GM20431 (cell line): ENCODE results near the gene TXNIP.

Source experiments
- in situ Hi-C: fragments of 300-500 bp; cut with MseI, MboI; formaldehyde crosslinking; loops from one replicate; pipeline ENCODE4 v1.15.0; 2020; ENCODE audit warnings: low sequenced_read_pairs; ENCODE audit not compliant: unreplicated experiment

Gene TXNIP

DNA sequence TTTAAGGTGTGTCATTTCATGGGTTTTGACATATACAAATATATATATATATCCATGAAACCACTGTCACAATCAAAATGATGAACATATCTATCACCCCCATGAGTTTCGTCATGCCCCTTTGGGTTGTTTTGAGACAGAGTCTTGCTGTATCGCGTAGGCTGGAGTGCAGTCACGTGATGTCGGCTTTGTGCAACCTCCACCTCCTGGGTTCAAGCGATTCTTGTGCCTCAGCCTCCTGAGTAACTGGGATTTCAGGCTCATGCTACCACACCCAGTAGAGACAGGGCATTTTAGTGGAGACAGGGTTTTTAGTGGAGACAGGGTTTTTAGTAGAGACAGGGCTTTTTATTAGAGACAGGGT, 17.2 kb upstream of the TXNIP start:
- in situ Hi-C loops: loop anchor here (10.0 kb wide), 2 partner anchors 119 to 159 kb away; partner anchors contain the start of gene PIAS3

DNA sequence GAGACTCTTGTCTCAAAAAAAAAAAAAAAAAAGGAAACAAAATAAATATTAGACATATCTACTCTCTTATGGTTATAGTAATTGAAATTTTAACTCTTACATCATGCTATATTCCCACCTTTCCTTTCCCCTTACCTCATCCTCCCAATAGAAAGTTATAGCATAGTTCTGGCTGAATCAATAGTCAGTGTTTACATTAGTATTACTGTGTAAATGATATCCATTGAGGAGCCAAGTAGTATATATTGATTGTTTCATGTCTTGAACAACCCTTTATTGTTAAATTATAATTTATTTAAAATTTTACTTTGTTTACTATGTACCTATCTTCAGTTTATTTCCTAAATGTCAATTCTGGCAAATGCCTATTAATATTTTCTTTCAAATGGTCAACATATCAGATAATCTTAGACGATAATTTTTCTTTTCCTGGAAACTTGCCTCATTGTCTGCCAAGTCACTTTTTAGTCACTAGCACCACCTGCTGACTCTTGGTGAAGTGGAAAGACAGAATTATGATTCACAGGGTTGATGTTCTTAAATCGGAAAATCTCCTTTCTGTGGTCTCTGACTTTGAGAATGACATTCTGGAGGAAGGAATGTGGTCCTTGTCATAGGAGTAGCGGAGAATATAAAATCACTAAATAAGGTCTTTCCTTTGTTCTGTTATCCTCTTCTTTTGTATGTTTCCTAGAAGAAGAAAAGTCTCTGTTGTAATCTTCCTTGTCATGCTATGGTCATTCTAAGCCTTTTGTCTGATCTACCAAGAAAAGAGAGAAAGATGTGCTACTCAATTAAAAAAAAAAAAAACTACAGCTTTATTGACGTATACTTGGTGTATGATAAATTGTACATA, 16.6 kb upstream of the TXNIP start:
- in situ Hi-C loops: loop anchor here (10.0 kb wide), 2 partner anchors 118 to 158 kb away; partner anchors contain the start of gene PIAS3

DNA sequence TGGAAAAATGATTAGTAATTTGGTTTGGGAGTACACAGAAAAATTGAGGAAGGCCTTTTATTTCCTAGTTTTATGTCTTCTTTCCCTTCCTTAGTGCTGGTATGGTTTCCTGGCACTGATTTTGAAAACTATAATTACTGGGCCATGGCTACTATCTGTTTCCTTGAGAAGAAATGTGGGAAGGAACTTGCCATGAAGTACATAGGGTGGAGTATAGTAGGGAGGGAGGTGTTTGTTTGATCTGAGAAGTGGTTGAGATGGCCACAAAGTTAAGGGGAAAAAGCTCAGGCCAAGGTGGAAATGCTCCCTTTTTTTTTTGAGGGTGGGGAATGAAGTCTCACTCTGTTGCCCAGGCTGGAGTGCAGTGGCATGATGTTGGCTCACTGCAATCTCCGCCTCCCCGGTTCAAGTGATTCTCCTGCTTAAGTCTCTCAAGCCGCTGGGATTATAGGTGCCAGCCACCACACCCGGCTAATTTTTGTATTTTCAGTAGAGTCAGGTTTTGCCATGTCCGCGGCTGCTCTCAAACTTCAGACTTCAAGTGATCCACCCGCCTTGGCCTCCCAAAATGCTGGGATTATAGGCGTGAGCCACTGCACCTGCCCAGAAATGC, 13.9 kb upstream of the TXNIP start:
- in situ Hi-C loops: loop anchor here (10.0 kb wide), 2 partner anchors 115 to 155 kb away; partner anchors contain the start of gene PIAS3

DNA sequence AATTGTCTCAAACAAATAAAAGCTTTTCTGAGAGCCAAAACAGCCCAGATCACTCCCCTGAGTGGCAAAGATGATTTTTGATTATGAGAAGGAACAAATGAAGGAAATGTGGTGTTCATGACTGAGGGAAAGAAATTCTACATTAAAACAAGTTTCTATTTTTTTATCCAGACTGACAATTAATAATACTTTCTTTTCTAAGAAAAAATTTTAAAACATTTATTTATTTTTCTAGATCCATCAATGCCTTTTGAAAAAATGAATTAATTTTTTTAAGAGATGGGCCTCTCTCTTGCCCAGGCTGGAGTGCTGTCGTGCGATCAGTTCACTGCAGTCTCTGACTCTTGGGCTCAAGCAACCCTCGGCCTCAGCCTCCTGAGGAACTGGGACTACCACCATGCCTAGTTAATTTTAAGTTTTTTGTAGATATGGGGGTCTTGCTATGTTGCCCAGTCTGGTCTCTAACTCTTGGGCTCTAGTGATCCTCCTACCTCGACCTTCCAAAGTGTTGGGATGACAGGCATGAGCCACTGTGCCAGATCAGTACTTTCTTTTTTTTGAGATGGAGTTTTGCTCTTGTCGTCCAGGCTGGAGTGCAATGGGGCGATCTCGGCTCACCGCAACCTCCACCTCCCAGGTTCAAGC, 11.2 kb upstream of the TXNIP start:
- in situ Hi-C loops: no loop called here

DNA sequence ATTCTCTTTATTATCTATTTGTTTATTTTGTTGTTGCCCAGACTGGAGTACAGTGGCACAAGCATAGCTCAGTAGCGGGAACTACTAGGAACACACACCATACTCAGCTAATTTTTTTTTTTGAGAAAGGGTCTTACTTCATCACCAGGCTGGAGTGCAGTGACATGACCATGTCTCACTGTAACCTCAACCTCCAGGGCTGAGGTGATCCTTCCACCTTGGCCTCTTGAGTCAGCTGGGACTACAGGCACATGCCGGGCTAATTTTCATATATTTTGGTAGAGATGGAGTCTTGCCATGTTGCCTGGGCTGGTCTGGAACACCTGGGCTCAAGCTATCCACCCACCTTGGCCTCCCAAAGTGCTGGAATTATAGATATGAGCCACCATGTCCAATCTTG, 5.3 kb upstream of the TXNIP start:
- in situ Hi-C loops: no loop called here

DNA sequence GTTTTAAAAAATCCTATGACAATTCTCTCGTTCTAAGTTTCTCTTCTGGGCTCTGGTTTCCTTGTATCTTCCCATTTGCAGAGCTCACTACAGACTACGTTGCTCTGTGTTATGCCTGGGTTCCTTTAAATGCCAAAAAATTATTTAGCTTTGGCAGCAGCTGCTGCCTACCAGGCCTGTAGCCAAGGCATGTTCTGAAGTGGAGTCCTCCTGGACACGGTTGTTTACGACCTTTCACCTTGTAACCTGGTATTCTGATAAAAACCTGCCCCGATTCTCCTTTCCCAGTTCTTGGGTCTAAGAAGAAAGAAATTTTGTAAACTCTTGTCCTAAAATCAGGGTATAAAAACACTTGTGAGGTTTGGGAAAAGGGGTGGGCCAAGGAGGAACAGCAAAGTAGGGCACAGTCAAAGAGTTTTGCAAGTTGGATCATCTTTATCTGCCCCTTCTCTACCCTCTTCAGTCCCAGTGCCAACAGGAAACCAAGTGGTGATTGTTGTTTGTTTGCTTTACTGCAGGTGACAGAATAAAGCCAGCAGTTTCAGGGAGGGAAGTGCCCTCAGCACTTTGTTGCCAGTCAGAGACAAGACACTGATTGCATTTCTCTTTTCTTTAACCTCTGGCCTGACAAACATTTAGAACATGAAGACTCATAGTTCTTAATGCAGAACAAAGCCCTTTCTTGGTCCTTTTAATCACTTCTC, 3.1 kb upstream of the TXNIP start:
- in situ Hi-C loops: no loop called here

DNA sequence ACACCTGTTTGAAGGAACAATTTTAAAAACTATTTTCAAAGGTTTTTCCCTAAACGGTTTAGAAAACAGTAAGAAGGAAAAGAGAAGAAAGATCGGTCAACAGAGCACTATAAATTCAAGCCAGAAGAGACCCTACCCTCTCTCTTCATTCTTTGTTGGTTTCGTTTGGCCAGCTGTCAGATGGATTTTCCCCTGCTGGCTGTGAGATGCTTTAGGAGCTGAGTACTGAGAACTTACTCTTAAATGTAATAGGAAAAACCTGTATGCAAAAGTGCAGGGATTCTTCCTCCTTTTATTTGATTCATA, 1.3 kb upstream of the TXNIP start:
- in situ Hi-C loops: no loop called here

DNA sequence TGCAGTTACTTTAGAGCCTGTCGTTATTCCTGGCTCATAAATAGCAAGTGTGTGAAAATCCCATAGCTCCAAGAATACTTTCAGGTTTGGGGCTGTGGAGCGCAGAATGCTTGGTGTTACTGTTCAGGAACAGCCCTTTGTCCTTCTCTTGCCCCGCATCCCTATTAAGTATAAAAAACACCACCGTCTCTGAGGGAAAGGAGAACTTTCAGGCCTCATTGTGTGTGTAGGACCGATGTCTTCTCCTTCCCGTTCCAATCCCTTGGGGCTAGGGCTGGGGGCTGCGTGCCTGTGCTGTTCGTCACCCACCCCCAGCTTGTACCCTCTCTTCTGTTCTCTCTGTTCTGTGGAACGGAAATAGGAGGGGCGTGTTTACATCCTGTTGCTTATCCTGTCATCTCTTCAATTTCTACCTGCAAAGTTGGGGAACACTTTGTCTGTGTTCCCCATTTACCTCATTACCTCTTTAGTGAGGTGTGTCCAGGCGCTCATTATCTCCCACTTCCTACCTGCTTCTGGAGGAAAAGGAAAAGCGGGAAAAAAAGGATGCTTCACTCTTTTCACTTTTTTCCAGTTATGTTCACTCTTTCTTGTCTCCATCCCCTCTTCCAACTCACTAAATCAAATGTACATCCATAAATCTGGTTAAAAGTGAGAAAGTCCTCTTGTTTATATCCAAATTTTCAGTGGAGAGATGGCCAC, 788 bp upstream of the TXNIP start:
- in situ Hi-C loops: no loop called here

DNA sequence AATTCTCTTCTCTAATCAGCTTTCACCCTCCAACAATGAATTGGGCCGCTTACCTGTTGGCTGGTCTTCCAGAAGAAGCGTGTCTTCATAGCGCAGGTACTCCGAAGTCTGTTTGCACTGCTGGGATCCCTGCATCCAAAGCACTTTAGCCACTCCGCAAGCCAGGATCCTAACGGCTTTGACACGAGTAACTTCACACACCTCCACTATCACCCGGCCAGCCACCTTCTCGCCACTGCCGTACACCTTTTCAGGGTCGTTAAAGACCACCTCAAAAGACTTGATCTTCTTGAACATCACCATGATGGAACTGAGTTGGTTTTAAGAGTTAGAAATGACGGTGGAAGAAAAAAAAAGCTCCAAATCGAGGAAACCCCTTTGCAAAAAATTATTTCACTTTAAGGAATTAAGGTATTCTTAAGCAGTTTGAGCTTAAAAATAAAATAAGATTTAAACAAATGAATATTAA, 381 bp downstream of the TXNIP start:
- in situ Hi-C loops: no loop called here

DNA sequence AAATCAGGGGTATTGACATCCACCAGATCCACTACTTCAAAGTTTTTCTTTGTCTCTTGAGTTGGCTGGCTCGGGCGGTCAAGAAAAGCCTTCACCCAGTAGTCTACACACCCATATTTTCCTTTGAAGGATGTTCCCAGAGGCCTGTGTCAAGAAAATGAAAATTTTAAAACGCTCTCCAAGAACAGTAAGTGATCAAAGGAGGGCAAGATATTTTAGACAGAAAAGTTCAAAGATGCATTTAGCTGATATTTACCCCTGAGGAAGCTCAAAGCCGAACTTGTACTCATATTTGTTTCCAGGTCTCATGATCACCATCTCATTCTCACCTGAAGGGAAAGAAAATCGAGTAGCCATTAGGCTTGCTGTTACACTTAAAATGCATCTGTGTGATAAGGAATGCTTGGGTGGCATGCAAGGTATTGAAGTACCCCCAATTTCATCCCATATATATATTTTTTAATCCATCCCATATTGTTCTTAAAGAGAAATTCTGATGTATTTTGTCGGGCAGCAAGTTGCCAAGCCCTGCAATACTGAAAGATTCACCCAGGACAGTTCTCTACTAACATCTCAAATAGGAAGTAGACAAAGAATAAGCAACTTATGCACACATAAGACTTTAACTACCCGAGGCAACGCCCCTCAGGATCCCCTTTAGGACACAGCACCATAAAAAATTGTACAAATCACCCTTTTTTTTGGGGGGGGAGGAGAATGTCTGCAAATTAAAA, 1.1 kb downstream of the TXNIP start:
- in situ Hi-C loops: no loop called here

DNA sequence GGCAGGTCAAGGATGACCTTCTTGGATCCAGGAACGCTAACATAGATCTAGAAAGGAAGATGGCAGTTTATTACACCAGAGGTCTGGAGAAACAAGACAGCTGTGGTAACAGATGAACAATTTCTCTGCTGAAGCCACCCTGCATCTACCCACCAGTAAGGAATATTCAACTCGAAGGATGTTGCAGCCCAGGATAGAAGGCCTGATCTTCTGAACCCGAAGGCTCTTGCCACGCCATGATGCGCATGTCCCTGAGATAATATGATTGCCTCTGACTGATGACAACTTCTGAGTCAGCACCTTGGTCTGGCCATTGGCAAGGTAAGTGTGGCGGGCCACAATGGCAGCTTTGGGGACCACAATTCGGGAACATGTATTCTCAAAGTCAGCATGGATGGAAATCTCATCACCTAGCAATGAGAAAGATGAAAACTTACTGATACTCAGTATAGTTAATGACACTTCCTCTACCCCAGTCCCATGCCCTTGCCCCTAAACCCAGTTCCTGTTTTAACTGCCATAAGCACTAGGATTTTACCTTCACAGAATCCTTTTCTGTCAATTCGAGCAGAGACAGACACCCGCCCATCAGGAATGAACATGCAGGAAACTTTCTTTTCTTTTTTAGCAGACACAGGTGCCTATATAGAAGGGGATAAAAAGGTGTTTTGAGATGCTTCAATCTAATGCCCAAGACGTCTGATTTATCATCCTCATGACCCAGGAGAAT, 1.8 kb downstream of the TXNIP start:
- in situ Hi-C loops: no loop called here

DNA sequence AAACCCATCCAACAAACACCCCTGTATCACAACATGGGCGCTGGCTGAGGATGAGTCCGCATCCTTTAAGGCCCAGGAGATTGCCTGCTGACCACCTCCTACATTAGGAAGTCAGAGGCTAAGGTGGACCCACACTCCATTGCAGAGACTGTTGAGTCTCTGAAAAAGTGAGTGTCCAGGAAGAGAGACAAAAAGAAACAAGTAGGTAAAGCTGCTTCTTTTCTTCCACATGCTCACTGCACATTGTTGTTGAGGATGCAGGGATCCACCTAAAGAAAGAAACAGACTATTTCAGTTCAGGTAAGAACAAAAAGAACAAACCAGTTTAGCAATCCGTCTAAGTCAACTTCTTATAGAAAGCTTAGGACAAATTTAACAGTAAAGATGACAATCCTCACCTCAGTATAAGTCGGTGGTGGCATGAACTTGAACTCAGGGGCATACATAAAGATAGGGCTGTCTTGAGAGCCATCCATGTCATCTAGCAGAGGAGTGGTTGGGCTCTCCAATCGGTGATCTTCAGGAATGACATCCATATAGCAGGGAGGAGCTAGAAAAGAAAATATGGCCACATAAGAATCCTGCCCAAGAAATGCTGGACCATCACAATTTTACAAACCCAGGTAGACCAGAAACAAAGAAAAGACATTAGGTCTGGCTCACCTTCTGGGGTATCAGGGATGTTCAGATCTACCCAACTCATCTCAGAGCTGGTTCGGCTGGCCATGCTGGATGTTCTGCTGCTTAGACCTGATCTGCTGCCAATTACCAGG, 2.6 kb downstream of the TXNIP start:
- in situ Hi-C loops: no loop called here

DNA sequence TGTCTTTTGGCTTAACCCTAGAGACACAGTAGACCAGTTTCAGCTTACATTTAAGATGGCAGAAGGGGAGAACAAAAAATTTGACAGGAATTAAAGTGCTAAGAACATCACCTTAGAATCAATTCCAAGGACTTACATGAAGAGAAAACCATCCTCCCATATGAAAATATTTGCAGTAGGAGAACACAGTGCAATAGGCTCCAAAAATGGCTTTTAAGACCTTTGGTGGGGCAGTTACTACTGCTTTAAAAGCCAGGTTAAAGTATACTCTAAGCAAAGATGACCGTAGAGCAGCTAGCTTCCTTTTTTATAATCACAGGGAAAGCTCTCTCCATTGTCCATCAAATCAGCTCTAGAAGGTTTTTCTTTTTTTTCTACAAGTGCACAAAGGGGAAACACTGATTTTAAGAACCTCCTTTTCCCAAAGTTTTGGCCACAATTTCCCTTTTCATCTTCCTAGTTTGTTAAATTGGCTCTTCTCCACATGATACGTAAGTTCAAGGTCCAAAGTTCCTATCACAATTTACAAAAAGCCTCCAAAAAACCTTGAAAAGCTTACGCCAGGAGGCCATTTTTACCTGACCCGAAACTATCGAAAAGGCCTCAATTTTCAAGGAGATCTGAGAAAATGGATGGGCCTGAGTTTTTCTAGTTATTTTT, 3.3 kb downstream of the TXNIP start:
- in situ Hi-C loops: no loop called here

DNA sequence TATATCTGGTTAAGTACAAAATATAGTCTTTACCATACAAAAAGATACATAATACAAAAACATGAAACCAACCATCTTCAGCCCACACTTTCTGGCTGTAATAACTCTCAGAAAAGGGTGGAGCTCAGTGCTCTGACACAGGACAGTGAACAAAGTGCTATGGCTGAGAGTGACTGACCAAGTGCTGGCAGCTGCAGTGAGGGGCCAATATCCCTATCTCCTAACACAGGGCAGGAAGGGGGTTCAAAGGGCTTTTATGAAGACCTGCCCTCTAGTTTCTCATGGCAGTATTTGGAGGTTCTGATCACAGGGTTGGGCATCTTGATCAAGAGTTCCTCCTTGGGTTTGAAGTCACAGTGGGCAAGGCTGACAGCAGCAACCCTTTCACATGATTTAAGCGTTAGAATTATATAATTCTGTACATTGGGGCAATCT, 3.9 kb downstream of the TXNIP start:
- in situ Hi-C loops: no loop called here

DNA sequence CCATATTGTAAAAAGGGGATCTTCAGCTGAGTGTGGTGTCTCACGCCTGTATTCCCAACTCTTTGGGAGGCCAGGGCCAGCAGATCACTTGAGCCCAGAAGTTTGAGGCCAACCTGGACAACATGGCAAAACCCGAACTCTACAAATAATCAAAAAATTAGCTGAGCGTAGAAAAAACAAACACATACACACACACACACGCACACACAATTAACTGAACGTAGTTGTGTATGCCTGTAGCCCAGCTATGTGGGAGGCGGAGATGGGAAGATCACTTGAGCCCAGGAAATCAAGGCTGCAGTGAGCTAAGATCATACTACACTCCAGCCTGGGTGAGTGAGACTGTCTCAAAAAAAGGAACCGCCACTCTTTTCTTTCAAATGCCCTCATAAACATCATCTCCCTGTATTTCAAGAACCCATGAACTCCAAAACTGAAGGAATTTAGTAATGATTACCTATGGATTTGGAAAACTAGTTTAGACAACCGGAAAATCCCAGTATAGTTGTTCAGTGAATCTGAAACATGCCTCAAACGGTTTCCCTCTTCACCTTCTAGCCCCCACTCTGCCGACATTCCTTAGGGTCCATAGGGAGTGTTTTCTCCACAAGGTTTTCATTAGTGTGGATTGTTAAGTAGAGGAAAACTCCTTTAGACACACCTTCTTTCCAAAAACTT, 4.5 kb downstream of the TXNIP start:
- in situ Hi-C loops: no loop called here

DNA sequence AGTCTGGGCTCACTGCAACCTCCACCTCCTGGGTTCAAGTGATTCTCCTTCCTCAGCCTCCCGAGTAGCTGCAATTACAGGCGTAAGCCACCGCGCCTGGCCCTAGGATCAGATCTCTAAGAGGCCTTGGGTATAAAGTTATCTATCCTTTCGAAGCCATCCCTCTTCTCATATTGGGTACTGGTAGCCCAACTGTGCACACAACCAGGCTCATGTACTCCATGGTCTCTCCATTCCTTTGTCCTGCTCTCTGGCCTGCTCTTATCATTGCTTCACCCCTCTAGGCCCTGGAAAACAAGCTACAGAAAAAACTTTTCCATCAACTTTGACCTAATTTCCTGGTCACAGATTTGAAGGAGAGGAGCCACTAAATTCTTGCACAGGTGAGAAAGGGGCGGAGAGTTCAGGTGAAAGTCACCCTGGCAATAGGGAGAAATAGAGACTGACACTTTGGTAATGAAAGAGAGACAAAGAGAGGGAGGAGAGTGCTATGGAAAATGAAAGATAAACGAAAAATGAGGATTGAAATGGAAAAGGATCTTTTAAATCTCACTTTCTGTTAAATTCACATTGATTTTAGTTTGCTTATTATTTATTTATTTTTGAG, 6.0 kb downstream of the TXNIP start:
- in situ Hi-C loops: no loop called here
